Omental fat pad (tissue), 4 donors: Measurements from ENCODE around the gene GDPD3. TPM values are rescaled to one million over a fixed set of nuclear protein-coding genes. Genes with fewer than 3 reads are reported as not detected.
"Not testable (repeated sequence)": the region's sequence is repeated elsewhere in the genome, so short reads cannot be mapped to it uniquely, and the experiment has no call there.

Source experiments
- ATAC-seq: fragments of 150-250 bp; one replicate; pipeline ENCODE4 v1.9.1; 2016; ENCODE audit warnings: mild to moderate bottlenecking, moderate library complexity; ENCODE audit not compliant: low FRiP score
- DNase-seq: peaks from one replicate; pipeline ENCODE4 v3.0.0-alpha.2; 2019; ENCODE audit warnings: low spot score
- total RNA-seq, 4 donors: library from RNA; depleted of rRNA; stranded (reverse); fragments of >200 nt; gene quantifications; one replicate each; pipeline ENCODE4 v1.1.0, GENCODE V29; 2016
- TF ChIP-seq, protein P1 (sequence below), 3 donors: fragments of 450-650 bp; IDR thresholded peaks; one replicate each; pipeline ENCODE4 v1.5.1; 2016 to 2017; ENCODE audit warnings: antibody characterized with exemption in 3 of 3, mild to moderate bottlenecking in 3 of 3, moderate library complexity in 2 of 3

Gene GDPD3
- total RNA-seq, 4 donors from 2014 or later = 1.6 to 6.3 (median 2.8) TPM

DNA sequence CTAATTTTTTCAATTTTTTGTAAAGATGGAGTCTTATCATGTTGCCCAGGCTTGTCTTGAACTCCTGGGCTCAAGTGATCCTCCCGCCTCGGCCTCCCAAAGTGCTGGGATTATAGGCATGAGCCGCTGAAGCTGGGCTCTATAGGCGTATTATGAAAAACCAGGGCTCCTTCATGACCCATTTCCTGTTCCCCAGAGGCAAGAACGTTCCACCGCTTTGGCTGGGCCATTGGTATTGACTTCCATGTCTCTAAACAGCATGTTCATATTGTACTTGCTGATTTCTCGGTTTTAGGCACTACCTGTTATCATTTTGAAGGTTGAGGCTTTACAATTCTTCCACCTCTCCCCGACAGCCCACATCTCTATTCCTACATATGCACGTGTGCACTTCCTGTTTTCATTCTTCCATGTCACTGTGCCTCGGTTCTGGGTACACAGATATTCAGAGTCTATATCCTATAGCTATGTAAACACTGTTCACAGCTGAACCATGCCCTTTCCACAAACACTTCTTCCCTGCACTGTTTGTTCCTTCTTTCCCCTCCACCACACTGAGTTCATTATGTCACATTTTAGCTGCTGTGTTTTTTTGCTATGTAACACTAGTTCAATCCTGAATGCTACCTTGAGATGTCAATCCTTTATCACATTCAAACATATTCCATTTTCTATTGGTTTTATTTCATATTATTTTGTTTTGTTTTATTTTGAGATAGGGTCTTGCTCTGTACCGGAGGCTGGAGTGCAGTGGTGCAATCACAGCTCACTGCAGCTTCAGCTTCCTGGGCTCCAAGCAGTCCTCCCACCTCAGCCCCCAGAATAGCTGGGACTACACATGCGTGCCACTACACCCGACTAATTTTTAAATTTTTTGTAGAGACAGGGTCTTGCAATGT, 26.5 kb upstream of the GDPD3 start:
- no peak for DNase-seq
- TF ChIP-seq, protein P1, sequence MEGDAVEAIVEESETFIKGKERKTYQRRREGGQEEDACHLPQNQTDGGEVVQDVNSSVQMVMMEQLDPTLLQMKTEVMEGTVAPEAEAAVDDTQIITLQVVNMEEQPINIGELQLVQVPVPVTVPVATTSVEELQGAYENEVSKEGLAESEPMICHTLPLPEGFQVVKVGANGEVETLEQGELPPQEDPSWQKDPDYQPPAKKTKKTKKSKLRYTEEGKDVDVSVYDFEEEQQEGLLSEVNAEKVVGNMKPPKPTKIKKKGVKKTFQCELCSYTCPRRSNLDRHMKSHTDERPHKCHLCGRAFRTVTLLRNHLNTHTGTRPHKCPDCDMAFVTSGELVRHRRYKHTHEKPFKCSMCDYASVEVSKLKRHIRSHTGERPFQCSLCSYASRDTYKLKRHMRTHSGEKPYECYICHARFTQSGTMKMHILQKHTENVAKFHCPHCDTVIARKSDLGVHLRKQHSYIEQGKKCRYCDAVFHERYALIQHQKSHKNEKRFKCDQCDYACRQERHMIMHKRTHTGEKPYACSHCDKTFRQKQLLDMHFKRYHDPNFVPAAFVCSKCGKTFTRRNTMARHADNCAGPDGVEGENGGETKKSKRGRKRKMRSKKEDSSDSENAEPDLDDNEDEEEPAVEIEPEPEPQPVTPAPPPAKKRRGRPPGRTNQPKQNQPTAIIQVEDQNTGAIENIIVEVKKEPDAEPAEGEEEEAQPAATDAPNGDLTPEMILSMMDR (IDR thresholded peaks at IDR 0.05) = no peak
- ATAC-seq = no peak

GRCh38 chr16:30137897-30138296, 24.6 kb upstream of the GDPD3 start:
- no peak for DNase-seq
- no peak for ATAC-seq
- TF ChIP-seq, protein P1 (IDR thresholded peaks at IDR 0.05) = no peak

GRCh38 chr16:30136971-30137605, 23.8 kb upstream of the GDPD3 start:
- DNase-seq (no peak), ATAC-seq (no peak)
- TF ChIP-seq, protein P1 (IDR thresholded peaks at IDR 0.05) = no peak

GRCh38 chr16:30132591-30132990, 19.3 kb upstream of the GDPD3 start:
- ATAC-seq = no peak
- DNase-seq = no peak
- TF ChIP-seq, protein P1 (IDR thresholded peaks at IDR 0.05) = no peak

DNA sequence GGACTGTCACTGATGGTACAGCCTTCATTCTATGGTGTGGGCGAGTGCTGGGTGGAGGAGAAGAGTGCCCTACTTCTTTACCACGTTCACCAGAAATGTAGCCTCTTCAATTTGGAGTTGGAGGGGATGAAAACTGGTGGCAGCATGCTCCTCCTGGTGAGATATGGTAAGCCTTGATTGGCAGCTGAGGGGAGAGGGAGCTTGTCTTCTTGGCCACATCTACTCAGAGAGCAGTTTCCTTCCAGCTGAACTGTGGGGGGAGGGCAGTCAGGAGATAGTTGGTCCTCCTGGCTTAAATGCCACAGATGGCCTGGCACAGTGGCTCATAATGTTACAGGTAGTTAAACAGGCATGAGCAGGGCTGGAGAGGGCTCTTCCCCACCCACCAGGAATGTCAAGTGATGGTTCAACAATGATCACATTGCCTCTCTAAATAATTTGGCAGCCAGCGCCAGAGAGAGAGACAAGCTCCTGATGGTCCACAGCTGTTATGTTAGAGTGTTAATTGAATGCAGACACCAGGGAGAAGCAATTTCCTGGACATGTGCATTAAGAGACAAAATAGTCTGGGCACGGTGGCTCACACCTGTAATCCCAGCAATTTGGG, 18.6 kb upstream of the GDPD3 start:
- TF ChIP-seq, protein P1 (IDR thresholded peaks at IDR 0.05) = no peak
- DNase-seq (no peak), ATAC-seq (no peak)

DNA sequence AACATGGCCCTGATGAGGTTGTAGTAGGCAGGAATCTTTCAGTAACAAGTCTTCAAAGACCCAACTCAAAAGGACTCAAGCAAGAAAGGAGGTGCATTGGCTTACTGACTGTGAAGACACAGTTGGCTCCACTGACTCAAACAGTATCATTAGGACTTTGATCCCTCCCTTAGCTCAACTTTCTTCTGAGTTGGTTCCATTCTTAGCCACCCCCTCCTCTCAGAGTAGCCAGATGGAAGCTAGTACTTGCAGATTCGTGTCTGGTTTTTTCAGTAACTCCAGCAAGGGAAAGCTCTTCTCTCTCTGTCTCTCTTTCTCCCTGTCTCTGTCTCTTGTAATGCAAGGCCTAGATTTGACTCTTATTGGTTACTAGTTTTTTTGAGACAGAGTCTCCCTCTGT, 14.7 kb upstream of the GDPD3 start:
- no peak for ATAC-seq
- DNase-seq = no peak
- TF ChIP-seq, protein P1 (IDR thresholded peaks at IDR 0.05) = no peak

DNA sequence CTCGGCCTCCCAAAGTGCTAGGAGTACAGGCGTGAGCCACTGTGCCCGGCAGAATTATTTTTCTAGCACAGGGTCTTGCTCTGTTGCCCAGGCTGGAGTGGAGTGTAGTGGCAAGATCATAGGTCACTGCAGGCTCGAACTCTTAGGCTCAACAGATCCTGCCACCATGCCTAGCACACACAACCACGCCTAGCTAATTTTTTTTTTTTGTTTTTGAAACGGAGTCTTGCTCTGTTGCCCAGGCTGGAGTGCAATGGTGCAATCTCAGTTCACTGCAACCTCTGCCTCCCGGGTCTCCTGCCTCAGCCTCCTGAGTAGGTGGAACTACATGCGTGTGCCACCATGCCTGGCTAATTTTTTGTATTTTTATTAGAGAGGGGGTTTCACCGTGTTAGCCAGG, 12.4 kb upstream of the GDPD3 start:
- not testable (repeated sequence) for DNase-seq, ATAC-seq
